ENCODE results near the gene CCDC47.
"Not testable (repeated sequence)": the region's sequence is repeated elsewhere in the genome, so short reads cannot be mapped to it uniquely, and the experiment has no call there.

The CCDC47 gene

GRCh38 chr17:63780928-63781327 lies 7.5 kb upstream of the CCDC47 start:
- no peak for DNase-seq

- DNase-seq, result no peak
Observed at GRCh38 chr17:63780507-63780906, 7.1 kb upstream of the CCDC47 start.

GRCh38 chr17:63775420-63775819 lies 2.0 kb upstream of the CCDC47 start:
- DNase-seq, result no peak

- DNase-seq, result no peak
Observed at GRCh38 chr17:63774969-63775265, 1.5 kb upstream of the CCDC47 start.

- DNase-seq, result peak; percentile 71
Observed at GRCh38 chr17:63774141-63774968, 958 bp upstream of the CCDC47 start, which contains the start of gene DDX42. Gene DDX42 (plus strand): TSS chr17:63774170. CDS start chr17:63787050, 12,880 bp downstream.

GRCh38 chr17:63772801-63773271 lies 561 bp downstream of the CCDC47 start:
- DNase-seq, result peak; percentile 30

GRCh38 chr17:63768433-63768832 lies 5.0 kb downstream of the CCDC47 start:
- DNase-seq, result no peak

GRCh38 chr17:63766754-63767153 lies 6.6 kb downstream of the CCDC47 start:
- no peak for DNase-seq

GRCh38 chr17:63764716-63765115 lies 8.7 kb downstream of the CCDC47 start:
- DNase-seq, result no peak

GRCh38 chr17:63762161-63763078 lies 11.0 kb downstream of the CCDC47 start:
- DNase-seq, result no peak

- DNase-seq, result no peak
Observed at GRCh38 chr17:63760771-63761539, 12.4 kb downstream of the CCDC47 start.

- no peak for DNase-seq
Observed at GRCh38 chr17:63758428-63758827, 15.0 kb downstream of the CCDC47 start.

- DNase-seq, result no peak
Observed at GRCh38 chr17:63754046-63754445, 19.4 kb downstream of the CCDC47 start.

GRCh38 chr17:63753215-63753614 lies 20.2 kb downstream of the CCDC47 start:
- no peak for DNase-seq

GRCh38 chr17:63752707-63753106 lies 20.7 kb downstream of the CCDC47 start:
- no peak for DNase-seq

- DNase-seq, result no peak
Observed at GRCh38 chr17:63751806-63752205, 21.6 kb downstream of the CCDC47 start.

GRCh38 chr17:63741408-63742173 lies 31.8 kb downstream of the CCDC47 start, which contains the start of gene STRADA:
Gene STRADA (minus strand): TSS chr17:63741799. CDS start chr17:63728369, 13,430 bp downstream.
- peak; percentile 99 for DNase-seq

GRCh38 chr17:63741143-63741407 lies 32.3 kb downstream of the CCDC47 start:
- no peak for DNase-seq

- no peak for DNase-seq
Observed at GRCh38 chr17:63740464-63741142, 32.8 kb downstream of the CCDC47 start.

GRCh38 chr17:63735691-63736090 lies 37.7 kb downstream of the CCDC47 start:
- DNase-seq, result no peak

GRCh38 chr17:63722403-63722802 lies 51.0 kb downstream of the CCDC47 start:
- no peak for DNase-seq

- not testable (repeated sequence) for DNase-seq
Observed at GRCh38 chr17:63720194-63720593, 53.2 kb downstream of the CCDC47 start.
